GM11168 (cell line): Measurements from ENCODE around the gene INPP1.
"Not testable (repeated sequence)": the region's sequence is repeated elsewhere in the genome, so short reads cannot be mapped to it uniquely, and the experiment has no call there.

Experiments
- in situ Hi-C: fragments of 300-500 bp; cut with MboI; formaldehyde crosslinking; loops from one replicate; pipeline ENCODE4 v1.12.0; 2022; ENCODE audit warnings: low sequenced_read_pairs; ENCODE audit not compliant: unreplicated experiment

The INPP1 gene

DNA sequence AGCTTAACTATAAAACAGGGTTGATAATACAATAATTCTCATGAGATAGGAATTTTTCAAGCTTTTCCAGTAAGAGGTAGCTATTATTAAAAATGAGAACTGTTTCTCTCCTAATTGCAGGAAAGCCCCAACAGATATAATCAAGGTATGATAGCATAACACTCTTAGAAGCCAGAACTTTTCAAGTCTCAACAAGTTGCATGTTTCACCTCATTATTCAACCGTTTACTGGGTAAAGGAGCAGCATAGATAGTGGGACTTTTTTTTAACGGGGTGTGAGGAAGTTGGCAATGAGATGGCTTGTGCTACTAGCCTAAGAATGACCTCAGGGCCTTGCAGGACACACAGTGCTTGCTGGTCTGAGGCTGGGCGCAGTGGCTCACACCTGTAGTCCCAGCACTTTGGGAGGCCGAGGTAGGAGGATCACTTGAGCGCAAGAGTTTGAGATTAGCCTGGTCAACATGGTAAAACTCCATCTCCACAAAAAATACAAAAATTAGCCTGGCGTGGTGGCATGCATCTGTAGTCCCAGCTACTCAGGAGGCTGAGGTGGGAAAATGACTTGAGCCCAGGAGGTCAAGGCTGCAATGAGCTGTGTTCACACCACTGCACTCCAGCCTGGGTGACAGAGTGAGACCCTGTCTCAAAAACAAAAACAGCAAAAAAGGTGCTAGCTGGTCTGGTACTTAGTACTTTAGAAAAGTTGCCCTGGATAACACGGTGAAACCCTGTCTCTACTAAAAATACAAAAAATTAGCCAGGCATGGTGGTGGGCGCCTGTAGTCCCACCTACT is 15.5 kb downstream of the INPP1 start:
- in situ Hi-C loops = not testable (repeated sequence)

DNA sequence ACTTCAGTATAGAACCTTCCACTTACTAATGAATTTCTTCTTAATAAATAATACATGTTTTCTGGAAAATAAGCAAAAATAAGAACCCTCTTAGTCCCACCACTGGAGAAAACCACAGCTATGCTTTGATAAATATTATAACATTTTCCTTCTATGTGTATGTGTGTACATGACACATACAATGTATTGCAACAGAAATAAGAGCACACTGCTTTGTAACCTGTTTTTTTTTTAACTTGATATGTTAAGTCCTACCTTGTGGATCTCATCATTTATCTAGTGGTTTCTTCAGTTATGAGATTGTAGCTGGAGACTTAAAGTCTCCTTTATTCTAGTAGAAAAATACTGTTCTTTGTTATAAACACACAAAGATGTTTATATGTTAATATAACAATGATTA is 17.2 kb downstream of the INPP1 start:
- in situ Hi-C loops = no loop called here

DNA sequence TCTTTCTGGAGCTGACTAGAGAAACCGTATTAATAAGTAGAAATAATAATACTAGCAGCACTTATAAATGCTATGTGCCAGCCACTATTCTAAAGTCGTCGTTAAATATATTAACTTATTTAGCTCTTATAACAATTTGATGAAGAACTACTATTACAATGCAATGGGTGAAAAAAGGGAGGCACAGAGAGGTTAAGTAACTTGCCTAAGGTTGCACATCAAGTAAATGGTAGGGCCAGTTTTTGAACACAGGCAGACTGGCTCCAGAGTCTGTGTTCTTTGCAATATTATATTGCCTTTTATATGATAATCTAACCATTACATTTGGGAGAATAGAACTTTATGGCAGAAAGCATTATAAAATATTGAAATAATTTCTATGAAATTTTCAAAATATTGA is 17.6 kb downstream of the INPP1 start:
- in situ Hi-C loops = no loop called here

- in situ Hi-C loops = no loop called here
These were observed 18.2 kb downstream of the INPP1 start for GRCh38 chr2:190361572-190361971.

DNA sequence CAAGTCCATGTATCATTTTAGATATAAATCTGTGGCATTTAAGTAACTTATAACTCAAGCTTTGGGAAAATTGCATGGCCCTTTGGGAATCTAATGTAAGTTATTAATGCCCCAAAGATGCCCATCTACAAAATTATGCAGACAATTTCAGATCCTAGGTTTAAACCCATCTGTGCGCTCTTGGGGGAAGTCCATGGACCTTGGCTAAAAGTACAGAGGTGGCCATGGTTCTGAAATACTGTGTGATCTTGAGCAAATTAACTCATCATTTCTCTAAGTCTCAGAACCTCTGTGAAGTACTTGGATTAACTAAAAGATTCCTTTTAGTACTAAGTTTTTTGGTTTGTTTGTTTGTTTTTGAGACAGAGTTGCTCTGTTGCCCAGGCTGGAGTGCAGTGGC is 19.5 kb downstream of the INPP1 start:
- in situ Hi-C loops = no loop called here

DNA sequence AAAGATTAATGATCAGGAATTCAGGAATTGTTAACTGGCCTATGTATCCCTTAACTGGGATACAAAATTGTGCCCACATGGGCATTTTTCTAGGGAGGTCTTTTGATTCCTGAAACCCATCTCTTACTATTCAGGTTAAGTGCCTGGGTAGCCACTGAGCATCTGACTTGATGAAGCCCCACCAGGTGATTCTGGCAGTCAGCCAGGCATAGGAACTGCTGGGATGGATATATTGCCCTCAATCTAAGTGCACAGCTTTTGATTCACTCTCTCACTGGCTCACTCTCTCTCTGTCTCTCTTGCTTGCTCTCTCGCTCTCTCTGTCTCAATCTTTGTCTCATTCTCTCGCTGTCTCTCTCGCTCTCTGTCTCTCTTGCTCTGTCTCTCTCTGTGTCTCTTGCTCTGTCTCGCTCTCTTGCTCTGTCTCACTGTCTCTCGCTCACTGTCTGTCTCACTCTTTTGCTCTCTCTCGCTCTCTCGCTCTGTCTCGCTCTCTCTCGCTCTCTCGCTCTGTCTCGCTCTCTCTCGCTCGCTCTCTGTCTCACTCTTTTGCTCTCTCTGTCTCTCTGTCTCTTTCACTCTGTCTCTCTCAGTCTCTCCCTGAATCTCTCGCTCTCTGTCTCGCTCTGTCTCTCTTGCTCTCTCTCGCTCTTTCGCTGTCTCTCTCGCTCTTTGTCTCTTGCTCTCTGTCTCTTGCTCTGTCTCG is 22.3 kb downstream of the INPP1 start:
- in situ Hi-C loops = no loop called here

GRCh38 chr2:190366248-190366753 is 22.9 kb downstream of the INPP1 start:
- in situ Hi-C loops = no loop called here

DNA sequence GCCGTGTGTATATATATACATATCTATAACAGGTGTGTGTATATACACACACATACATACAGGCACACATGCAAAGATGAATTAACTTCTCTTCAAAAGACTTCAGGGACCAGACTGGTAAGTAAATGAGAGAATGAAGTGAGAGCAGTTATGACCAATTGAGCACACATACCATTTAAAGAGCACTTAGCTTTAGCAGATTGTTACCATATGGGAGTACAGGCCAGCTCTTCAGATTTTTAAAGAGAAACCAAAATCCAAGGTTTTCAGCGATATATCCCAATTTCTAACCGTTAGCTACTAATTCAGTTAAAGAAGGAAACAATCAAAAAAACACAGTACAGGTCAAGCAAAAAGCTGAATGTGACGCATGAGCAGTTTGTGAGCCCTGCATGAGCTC is 23.7 kb downstream of the INPP1 start:
- in situ Hi-C loops = no loop called here

DNA sequence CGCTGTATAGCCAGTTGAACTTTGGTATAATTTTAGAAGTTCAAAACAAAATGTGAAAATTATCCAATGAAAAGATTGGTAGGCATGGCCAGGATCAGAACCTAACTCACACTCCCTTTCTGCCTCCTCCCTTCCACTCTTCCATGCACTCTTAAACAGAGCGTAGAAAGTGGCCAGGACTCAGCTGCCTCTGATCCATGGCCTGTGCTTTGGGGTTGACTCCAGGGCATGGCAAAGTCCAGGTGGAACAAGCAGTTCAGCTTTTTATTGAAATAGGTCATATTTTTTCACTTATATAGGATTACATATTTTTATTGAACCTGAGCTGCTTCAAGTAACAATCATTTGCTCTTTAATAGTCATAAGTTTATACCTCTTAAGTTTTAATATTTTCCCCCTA is 26.2 kb downstream of the INPP1 start:
- in situ Hi-C loops = loop anchor here (10.0 kb wide), 1 partner anchor 285 kb away; no protein-coding TSS in a partner anchor

DNA sequence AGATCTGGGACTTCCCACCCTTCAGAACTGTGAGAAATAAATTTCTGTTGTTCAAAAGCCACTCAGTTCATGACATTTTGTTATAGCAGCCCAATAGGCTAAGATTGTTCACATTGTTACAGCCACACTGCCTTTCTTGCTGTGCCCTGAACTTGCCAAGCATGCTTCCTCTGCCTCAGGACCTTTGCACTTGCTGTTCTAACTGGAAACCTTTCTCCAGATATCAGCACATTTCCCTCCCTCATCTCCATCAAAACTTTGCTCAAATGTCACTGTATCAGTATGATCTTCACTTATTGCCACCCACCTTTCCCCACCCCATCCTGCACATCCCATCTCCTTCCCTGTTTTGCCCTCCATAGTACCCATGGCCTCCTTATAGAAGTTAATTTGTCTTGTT is 32.7 kb downstream of the INPP1 start:
- in situ Hi-C loops = loop anchor here (10.0 to 25.0 kb wide), 2 partner anchors 291 to 311 kb away; no protein-coding TSS in a partner anchor

GRCh38 chr2:190376591-190377245 is 33.3 kb downstream of the INPP1 start:
- in situ Hi-C loops = loop anchor here (10.0 to 25.0 kb wide), 2 partner anchors 292 to 311 kb away; no protein-coding TSS in a partner anchor

GRCh38 chr2:190378880-190379237 is 35.5 kb downstream of the INPP1 start:
- in situ Hi-C loops = loop anchor here (10.0 to 25.0 kb wide), 2 partner anchors 294 to 308 kb away; no protein-coding TSS in a partner anchor

- in situ Hi-C loops = loop anchor here (10.0 to 25.0 kb wide), 2 partner anchors 295 to 308 kb away; no protein-coding TSS in a partner anchor
These were observed 36.0 kb downstream of the INPP1 start for GRCh38 chr2:190379249-190379964.

GRCh38 chr2:190380962-190381412 is 37.6 kb downstream of the INPP1 start:
- in situ Hi-C loops = loop anchor here (10.0 to 25.0 kb wide), 2 partner anchors 124 to 306 kb away; no protein-coding TSS in a partner anchor

DNA sequence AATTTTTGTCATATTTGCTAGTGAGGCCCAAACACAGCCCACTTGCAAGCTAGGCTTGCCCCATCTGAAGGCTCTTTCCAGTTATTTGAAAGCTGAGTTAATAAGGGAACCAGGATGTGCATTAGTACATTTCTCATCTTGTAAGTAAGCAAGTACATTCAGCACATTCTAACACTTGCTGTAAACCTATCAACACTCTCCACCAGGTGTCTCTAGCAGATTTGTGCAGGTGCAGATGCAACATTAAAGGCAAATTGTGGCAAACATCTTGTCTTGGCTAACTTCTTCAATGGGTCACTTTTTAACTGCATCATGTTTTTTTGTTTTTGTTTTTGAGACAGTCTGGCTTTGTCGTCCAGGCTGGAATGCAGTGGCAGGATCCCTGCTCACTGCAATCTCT is 39.5 kb downstream of the INPP1 start:
- in situ Hi-C loops = loop anchor here (10.0 to 25.0 kb wide), 2 partner anchors 122 to 304 kb away; no protein-coding TSS in a partner anchor

DNA sequence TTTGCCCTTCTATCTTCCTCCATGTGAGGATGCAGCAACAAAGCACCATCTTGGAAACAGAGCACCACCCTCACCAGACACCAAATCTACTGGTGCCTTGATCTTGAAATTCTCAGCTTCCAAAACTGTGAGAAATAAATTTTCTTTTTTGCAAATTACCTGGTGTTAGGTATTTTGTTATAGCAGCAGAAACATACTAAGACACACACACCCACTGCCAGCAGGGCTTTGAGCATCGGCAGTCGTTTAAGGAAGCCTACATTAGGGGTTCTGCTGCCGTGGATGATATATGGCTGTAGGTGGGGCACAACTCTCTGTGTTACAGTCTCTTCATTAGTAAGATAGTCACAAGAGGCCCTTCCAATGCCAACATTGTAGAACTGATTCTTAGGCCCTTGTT is 44.0 kb downstream of the INPP1 start:
- in situ Hi-C loops = loop anchor here (10.0 to 25.0 kb wide), 2 partner anchors 117 to 300 kb away; no protein-coding TSS in a partner anchor

GRCh38 chr2:190396271-190396670 is 52.9 kb downstream of the INPP1 start:
- in situ Hi-C loops = loop anchor here (25.0 kb wide), 1 partner anchor 291 kb away; no protein-coding TSS in a partner anchor

- in situ Hi-C loops = no loop called here
These were observed 59.7 kb downstream of the INPP1 start for GRCh38 chr2:190402986-190403603.

DNA sequence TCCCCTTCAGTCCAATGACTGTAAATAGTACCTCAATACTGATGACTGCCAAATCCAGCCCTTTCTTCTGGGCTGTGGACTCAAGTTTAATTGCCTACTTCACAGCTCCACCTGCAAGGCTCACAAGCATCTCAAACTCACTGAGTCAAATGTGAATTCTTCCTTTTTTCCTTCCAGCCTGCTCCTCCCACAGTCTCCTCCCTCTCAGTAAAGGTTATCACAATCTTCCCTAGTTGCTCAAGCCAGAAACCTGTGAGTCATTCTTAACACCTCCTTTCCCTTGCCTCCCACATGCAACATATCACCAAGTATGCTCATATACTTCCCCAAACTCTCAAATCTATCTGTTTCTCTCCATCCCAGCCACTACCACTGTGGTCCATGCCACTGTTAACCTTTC is 61.1 kb downstream of the INPP1 start:
- in situ Hi-C loops = no loop called here
